GM10847 (cell line): Measurements from ENCODE around the gene DNER.

Experiments
- POLR2A ChIP-seq: IDR thresholded peaks from 2 replicates; pipeline ENCODE4 v1.6.1; 2011; ENCODE audit not compliant: insufficient read length; ENCODE audit errors: extremely low read depth

The DNER gene

DNA sequence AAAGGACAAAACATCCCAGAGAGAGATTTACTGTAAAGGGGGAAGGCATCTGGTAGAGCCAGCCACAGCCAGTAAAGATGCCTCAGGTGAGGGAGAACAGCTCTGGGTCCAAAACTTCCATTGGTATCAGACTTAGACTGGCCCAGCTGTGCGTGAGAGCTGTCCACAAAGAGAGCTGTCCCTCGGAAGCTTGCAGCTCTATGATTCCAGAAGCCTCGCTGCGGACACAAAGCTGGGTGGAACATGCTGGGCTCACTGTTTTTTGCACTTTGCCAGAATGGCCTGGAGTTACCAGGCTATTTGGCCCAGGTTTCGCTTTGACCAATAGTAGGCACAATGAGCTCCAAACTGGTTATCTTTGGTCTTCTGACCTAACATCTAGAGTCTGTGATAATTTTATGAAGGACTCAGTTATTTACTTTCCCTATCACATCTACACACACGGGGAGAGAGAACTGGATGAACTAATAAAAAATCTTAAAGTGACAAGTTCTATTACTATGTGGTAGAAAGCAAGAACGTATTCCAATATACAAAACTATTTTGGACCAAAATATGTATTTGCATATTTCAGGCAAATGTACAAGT lies 101.9 kb downstream of the DNER start:
- TF ChIP-seq POLR2A = no peak

DNA sequence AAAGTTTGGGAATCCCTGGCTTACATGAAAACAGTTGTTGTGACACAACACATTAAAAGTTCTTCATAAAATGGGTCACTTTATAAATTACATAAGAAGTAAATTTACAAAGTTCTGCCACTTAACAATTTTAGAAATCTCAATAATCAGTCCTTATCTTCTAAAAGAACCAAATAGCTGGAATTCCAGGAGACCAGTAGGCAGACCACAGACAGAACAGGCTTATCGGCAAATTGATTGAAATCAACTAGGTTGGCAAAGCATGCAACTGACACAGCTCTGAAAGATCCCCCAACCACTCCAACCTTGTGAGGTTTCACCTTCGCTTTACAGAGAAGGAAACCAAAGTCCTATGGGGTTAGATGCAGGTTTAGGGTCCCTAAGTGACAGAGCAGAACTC lies 103.0 kb downstream of the DNER start:
- TF ChIP-seq POLR2A = no peak

GRCh38 chr2:229610872-229611271 lies 103.5 kb downstream of the DNER start:
- TF ChIP-seq POLR2A = no peak

GRCh38 chr2:229610333-229610732 lies 104.0 kb downstream of the DNER start:
- no peak for TF ChIP-seq POLR2A

DNA sequence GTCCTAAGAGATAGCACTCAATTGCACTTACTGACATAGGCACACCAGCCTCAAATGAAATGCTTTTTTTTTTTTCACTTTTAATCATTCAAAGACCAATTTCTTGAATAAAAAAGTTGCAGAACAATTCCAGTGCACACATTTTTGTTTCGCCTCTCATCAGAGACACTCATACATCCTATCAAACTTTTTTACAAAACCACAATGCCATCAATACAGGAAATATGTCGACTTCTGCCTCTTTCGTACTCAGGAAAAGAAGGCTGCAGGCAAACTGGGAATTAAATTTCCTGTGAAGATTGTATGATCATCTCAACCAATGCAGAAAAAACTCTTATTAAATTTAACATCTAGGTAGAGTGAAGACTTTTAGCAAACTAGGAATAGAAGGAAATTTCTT lies 112.4 kb downstream of the DNER start:
- no peak for TF ChIP-seq POLR2A

GRCh38 chr2:229601396-229601795 lies 113.0 kb downstream of the DNER start:
- TF ChIP-seq POLR2A = no peak

- TF ChIP-seq POLR2A = no peak
Measured at GRCh38 chr2:229598227-229598626, 116.1 kb downstream of the DNER start.

DNA sequence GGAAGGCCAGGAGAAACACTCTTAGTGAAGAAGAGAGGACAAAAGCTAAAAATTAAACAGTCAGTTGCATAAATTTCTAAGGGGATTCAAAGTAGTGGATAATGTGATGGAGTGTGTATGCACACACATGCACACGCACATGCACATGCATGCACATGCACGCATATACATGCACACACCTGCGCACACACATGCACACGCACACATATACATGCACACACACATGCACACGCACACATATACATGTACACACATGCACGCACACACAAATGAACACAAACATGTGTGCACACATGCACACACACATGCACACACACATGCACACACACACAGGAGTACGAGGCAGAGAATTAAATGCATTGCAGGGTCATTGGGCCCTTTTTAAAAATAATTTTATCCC lies 117.6 kb downstream of the DNER start:
- TF ChIP-seq POLR2A = no peak

DNA sequence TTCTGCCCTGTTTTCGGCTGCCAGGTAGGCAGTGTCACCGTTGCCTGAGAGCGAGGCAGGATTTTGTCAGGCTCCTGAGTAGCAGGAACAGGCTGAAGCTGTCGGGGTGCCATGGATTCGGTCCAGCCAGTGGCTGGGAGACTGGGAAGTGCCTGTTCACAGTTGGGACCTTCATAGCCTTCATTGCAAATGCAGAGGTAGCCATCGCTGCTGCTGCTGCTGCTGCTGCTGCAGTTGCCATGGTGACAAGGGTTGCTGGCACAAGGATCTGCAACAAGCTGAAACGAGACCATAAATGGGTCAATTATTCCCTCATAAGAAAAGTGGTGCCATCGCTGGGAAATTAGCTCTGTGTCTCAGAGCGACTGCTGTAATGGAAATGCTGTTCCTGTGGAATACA lies 122.7 kb downstream of the DNER start:
- TF ChIP-seq POLR2A = no peak

DNA sequence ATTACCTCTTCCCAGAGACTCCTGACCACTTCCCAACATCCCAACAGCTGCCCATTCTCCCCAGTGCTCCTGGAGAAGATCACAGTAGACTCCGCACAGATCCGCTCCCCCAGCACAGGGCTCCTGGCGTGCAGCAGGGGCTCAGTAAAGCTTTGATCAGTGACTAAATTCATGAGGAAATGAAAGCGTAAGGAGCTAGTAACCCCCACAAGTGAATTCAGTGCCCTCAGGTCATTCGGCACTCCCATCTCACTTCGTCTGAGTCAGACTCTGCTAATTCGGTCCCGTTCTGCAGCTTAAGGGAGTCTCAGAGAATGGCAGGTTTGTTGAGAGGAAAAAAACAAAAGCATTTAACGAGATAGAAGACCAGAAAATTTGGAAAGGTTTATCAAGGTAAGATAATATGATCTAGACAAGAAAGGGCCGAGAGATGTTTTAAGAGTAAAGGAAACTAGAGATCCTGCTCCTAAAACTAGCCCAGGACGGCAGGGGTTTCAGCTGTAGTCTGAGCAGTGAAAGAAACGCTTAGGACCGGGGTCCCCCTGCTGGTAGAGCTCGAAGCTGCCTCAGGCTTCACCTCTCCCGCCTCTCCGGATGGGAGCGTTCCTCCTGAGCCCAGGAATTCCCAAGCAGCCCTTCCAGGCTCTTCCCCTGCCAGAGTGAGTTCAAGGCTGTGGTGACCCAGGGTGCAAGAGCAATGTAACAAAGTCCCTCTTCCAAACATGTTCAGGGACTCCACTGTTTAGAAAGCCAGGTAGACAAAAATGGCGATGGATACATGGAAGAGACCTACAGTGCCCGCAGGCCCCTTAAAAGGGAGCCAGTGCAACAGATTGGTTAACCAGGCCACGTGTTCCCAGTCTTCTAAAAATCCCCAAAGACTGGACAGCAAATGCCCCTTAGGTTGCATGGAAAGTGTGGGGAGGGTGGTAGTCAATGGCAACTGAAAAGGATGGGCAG lies 127.3 kb downstream of the DNER start:
- TF ChIP-seq POLR2A = no peak

DNA sequence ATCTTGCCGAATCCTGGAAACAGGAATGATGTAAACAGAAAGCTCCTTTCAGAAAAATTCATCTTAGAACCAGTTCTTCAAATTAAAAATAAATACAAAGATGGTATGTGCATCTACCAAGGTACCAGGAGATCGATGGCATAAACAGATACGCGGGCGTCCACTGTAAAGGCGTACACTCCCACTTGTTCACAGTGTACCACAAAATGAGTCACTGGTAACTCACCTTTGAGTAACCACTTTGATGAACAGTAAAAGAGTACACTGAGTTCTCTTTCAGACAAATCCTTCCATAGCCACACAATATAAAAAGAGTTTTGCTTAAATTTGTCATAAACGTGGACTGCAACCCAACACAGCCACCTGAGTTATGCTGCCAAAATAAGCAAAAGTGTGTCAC lies 128.3 kb downstream of the DNER start:
- TF ChIP-seq POLR2A = no peak

GRCh38 chr2:229582151-229582550 lies 132.2 kb downstream of the DNER start:
- no peak for TF ChIP-seq POLR2A

DNA sequence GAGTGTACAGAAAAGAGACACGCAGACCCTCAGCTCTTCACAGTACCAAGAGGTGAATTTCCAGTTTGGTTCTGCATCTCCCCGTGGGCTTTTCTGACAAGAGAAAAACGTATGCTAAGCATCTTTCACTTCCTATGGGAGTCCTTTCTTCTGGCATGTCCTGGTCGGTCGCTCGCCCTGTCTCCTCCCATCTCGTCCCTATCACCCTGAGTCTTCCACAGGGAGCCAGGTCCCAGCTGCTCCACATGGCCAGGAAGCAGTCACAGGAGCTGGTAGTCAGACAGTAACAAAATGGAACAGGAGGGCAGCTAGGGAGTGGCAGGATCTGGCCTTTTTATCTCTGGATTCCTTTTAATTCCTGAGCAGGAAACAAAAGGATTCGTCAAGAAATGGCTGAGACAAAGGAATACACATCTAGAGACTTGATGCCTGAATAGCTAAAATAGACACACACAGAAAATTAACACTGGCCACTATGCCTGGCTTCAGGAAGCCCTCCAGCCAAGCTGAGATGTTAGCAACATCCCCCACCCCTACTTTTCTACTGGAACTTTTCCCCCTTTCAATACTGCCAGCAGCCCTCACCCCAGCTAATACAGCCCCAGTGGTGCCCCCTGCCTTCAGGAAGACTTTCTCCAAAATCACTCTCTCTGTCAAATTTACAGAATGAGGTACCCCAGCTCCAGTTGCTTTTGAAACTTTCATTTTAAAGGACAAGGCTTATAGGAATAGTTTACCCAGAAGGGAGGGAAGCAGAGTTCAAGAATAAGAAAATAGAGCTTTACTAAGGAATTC lies 136.1 kb downstream of the DNER start:
- no peak for TF ChIP-seq POLR2A

GRCh38 chr2:229575569-229576315 lies 138.6 kb downstream of the DNER start:
- TF ChIP-seq POLR2A = no peak
